Right hindlimb (tissue), 1 donor: ENCODE results near the gene DTHD1.
A peak's percentile ranks its signal among the peaks of the same experiment; 100 is the strongest.

Experiments used
- DNase-seq: peaks from one replicate; pipeline ENCODE4 v3.0.0-alpha.2; 2018

DTHD1 gene

DNA sequence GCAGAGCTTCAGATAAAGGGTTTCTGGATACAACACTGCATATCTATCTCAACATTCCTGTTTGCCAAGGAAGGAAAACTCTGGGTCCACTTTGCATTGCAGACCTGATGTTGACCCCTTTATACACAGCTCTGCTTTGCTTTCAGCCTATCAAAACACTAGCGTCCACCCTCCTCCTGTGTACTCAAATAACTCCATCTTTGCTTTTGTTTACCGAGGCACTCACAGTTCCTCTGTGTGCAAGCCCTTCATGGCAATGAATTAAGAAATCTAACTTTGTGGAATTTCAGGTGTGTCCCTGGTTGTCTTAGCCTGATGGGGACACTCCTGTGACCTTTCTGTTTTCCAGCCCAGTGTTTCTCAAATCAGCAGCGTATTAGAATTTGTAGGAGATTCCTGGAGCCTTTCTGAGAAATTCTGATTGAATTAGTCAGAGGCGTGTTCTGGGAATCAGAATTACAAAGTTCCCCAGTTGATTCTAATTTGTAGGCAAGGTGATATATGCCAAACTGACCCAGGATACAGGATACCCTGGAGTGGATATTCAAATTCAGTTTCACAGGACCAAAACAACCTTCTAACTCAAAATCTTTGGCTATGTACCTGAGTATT lies 68.6 kb downstream of the DTHD1 start:
- no peak for DNase-seq

DNA sequence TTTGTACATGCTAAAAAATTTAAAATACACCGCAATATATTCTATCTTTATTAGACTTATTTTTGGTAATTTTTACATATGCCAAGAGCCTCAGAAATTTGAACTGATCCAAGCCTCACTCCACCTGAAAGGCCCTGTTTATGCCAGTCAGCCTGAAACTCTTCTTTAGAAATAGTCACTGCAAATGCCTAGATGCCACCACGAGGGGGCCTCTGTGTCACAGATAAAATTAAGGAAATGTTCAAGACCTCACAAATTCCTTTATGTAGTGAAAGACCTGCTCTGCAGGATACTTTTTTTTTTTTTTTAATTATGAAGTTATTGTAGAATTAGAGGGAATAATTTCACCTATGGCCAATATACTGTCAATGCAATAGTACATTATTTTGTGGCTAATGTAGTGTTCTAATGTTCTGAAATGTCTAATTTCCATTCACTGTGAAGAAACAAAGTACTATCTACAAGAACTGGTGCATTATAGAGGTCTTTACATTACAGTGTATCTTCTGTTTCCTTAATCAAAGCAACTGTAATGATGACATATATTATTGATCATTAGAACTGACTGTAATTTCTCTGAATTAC lies 69.8 kb downstream of the DTHD1 start:
- DNase-seq, result peak; percentile 61

DNA sequence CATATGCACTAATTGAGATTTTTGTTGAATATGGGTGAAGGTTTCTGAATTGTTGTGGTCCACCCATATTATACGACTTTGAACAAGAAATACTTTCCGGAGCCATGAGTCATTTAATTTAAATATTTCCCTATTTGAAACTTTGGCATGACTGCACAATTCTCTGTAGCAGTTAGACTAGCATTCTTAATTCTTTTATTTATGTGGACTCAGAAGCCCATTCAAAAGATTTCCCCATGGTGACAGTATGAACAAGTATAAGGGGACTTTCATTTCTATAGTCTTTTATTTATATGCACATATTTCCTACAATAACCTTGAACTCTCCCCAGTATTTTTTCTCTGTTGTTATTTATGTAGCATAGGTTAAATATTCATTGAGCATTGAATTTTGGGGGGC lies 72.6 kb downstream of the DTHD1 start:
- no peak for DNase-seq

DNA sequence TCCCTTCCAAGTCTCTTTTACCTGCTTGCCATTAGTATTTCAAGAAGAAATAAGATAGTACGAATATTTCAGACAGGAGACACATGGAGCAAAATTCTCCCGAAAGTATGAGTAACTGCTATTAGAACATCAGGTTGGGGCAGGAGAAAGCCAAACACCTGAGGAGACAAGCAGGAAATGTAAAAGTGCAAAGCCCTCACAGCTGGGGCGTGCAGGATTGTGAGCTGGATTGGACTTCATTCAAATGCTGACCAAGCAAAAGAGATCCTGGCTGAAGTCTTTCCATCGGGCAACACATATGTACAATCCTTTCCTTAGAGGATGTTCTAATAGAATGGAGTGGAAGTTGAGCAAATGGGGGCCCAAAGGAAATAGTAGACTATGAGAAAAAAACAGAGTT lies 76.8 kb downstream of the DTHD1 start:
- no peak for DNase-seq

DNA sequence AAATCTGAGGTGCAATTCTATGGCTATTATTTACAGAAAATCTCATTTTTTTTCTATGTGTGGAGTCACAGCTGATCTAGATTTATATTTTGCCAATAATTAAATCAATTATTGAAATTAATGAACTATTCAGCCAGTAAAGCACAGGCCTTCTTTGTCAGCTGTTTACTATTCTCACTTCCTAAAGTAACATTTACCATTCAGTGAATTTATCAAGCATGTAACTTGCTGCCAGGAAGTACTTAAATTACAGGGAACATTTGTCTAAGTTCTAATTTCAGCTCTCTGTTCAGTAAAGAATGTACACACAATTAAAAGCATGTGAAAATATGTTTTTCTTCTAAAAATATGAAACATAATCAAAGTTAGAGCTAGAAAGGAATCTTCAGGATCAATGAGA lies 79.3 kb downstream of the DTHD1 start:
- DNase-seq, result no peak

DNA sequence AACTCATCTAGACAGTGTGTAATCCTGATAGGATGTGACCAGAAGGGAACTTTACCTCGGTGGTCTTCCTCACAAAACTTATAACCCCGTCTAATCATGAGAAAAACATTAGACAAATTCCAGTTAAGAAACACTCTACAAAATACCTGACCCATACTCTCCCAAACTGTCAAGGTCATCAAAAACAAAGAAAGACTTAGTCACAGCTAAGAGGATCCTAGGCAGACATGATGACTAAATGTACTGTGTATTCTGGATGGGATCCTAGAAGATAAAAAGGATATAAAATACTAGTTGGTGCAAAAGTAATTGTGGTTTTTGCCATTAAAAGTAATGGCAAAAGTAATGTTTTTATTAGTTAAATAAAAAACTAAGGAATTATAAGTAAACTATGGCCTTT lies 81.6 kb downstream of the DTHD1 start:
- no peak for DNase-seq

DNA sequence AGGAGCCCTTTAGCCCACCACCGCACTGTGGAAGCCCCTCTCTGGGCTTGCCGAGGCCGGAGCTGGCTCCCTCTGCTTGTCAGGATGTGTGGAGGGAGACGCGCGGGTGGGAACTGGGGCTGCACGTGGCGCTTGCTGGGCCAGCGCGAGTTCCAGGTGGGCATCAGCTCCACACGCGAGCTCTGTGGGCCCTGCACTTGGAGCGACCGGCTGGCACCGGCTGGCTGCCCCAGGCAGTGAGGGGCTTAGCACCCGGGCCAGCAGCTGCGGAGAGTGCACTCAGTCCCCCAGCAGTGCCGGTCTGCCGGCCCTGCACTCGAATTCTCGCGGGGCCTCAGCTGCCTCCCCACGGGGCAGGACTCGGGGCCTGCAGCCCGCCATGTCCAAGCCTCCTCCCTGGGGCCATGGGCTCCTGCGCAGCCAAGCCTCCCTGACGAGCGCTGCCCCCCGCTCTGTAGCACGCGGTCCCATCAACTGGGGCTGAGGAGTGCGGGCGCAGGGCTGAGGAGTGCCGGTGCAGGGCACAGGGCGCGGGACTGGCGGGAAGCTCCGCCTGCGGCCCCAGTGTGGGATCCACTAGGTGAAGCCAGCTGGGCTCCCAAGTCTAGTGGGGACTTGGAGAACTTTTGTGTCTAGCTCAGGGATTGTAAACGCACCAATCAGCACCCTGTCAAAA lies 93.6 kb downstream of the DTHD1 start:
- DNase-seq, result no peak

DNA sequence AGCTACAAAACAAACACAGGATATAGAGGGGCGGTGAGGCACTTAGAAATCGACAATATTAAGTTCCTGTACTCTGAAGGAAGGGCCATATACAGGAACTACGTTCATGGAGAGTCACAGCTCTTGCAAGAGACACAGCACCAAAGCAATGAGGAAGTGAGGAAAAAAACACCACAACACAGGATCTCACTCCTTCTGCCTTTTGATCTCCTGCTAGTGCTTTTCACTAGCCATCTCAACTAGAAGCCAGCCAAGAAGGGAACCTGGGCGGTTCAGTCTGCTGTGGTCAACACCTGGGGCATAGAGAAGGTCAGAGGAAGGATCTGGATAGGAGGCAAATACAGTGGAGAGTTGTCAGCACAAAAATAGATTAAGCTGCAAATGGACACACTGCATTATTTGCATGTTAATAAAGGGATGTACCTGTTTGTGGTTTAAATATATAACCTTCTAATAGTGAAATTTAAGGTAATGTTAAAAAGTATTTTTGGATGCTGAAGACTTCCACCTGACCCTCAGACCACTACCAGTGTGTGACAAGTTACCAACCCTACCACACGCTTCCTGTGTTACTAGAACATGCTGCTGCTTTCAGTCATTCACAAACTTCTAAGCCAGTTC lies 104.6 kb downstream of the DTHD1 start:
- DNase-seq, result no peak

DNA sequence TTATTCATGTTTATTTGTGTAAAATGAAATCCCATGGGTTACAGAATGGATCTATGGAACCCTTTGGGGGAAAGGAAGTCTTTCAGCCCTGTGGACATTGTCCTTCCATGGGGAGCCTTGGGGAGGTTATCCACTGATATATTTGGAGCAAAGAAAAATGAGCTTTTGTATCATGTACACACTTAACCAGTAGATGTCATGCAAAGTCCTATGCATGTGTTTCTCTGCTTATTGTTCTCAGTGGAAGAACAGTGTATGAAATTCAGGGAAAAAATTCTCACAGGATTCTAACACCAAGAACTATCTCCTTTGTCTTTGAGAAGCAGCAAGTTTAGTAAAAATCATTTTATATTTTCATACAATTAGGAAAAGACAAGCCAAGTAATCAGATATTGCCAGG lies 105.3 kb downstream of the DTHD1 start:
- no peak for DNase-seq

DNA sequence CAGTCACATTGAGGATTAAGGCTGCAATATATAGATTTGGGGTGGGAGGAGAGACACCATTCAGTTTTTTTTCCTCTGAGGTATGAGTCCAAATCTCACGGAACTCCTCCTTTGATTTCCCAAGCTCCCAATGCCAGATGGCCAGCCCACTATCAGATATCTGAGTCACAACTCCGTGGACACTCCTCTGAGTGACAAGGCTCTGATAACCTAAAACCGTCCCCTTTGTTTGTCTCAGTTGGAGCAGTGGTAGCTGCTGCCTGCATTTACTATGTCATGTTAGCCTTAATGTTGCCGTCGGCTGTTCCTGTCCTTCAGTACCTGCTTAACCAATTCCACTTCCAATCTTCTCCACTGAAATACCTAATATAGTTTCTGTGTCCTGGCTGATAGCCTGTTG lies 107.3 kb downstream of the DTHD1 start:
- no peak for DNase-seq

DNA sequence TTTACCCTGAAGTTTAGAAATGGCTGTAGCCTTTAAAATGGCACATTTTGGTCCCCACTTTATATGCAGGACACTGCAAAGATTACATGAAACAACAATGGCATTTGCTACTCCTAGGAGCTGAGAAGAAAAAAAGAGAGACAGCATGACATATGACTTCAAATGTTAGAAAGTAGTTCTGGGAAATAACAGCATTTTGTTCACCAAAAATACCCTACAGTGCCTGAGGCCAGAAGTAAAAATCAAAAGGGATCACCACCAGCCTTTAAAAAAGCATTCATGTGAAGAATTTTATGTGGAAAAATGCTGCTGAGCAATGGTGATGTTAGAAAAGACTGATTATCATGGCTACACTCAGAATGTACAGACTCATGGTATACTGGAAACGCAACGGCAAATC lies 110.0 kb downstream of the DTHD1 start:
- no peak for DNase-seq

DNA sequence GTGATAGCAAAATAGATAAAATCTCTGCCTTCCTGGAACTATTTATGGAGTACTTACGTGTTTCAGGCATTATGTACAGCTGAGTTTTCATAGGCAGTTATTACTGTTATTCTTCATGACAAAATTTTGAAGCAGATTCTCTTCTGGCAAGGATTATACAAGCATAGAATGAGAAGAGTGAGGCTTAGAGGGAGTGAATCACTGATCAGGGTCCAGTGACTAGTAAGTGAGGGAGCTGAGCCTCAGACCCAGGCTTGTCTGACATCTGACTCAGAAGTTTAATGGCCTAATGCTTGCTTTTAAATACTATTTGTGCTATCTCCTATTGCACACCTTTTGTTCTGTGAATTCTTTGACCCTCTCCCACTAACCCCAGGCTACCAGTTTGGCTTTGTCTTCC lies 110.6 kb downstream of the DTHD1 start:
- DNase-seq, result no peak

DNA sequence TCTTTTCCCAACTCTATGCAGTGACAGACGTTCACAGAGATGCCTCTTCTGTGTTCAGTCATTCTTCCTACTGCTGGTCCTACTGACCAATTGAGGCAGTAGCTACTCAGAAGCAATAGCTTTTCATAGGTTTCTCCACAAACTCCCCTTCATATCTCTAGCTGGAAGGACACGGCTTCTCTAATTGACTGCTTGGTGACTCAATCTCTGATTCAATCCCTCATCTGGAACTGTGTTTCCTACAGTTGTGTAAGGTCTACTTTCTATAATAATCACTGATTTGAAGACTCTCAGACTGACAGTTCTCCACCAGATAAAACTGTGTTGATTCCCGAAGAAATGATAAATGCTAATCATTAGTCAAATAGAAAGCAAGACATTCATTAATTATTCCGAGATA lies 111.5 kb downstream of the DTHD1 start:
- no peak for DNase-seq
